GM23338 (cell line): ENCODE data around the gene RNASET2. TPM values are rescaled to one million over a fixed set of nuclear protein-coding genes. Genes with fewer than 3 reads are reported as not detected.

Source experiments
- ATAC-seq: fragments of 200-7000 bp; cut with Tn5 transposase; 3 replicates; pipeline ENCODE4 v1.9.1; 2020
- DNase-seq: peaks from one replicate; pipeline ENCODE4 v3.0.0-alpha.2; 2015; ENCODE audit warnings: low spot score
- H2AFZ ChIP-seq: fragments of 200-600 bp; sonication (generic); 2 replicates; pipeline ENCODE4 v1.8.0; 2016; ENCODE audit warnings: antibody characterized with exemption, mild to moderate bottlenecking, moderate library complexity
- H3F3A ChIP-seq: fragments of 200-600 bp; sonication (generic); replicated peaks from 2 replicates; pipeline ENCODE4 v1.8.0; 2017; ENCODE audit warnings: antibody characterized with exemption, mixed run types, low read depth
- H3K27ac ChIP-seq: fragments of 200-600 bp; sonication (generic); 2 replicates; pipeline ENCODE4 v1.6.1; 2016; ENCODE audit warnings: low read depth
- H3K27me3 ChIP-seq: fragments of 200-600 bp; sonication (generic); 2 replicates; pipeline ENCODE4 v1.8.0; 2016; ENCODE audit warnings: mild to moderate bottlenecking, mixed run types, moderate library complexity; ENCODE audit not compliant: insufficient read depth
- H3K36me3 ChIP-seq: fragments of 200-600 bp; sonication (generic); 2 replicates; pipeline ENCODE4 v1.8.0; 2016; ENCODE audit warnings: mild to moderate bottlenecking; ENCODE audit not compliant: insufficient read depth
- H3K4me1 ChIP-seq: fragments of 200-600 bp; sonication (generic); 2 replicates; pipeline ENCODE4 v1.8.0; 2016; ENCODE audit warnings: mild to moderate bottlenecking, moderate library complexity; ENCODE audit not compliant: insufficient read depth
- H3K4me2 ChIP-seq: fragments of 200-600 bp; sonication (generic); 2 replicates; pipeline ENCODE4 v1.7.1; 2017; ENCODE audit warnings: mixed run types
- H3K4me3 ChIP-seq: fragments of 200-600 bp; sonication (generic); 2 replicates; pipeline ENCODE4 v1.6.1; 2016; ENCODE audit warnings: mixed run types
- H3K79me2 ChIP-seq: fragments of 200-600 bp; sonication (generic); replicated peaks from 2 replicates; pipeline ENCODE4 v1.8.0; 2017; ENCODE audit warnings: mild to moderate bottlenecking; ENCODE audit not compliant: insufficient read depth
- H3K9me2 ChIP-seq: fragments of 200-600 bp; sonication (generic); 2 replicates; pipeline ENCODE4 v1.8.0; 2017; ENCODE audit not compliant: insufficient read depth
- H4K20me1 ChIP-seq: fragments of 200-600 bp; sonication (generic); replicated peaks from 2 replicates; pipeline ENCODE4 v1.8.0; 2017; ENCODE audit warnings: mild to moderate bottlenecking; ENCODE audit not compliant: insufficient read depth
- H3K27ac Mint-ChIP-seq: 2 replicates; pipeline ENCODE4 v1.8.0; 2020; ENCODE audit warnings: inconsistent platforms, mild to moderate bottlenecking, moderate library complexity, mixed read lengths
- H3K27me3 Mint-ChIP-seq: 3 replicates; pipeline ENCODE4 v1.8.0; 2022; ENCODE audit warnings: low read depth, mild to moderate bottlenecking, moderate library complexity, mixed read lengths, inconsistent platforms; ENCODE audit not compliant: insufficient read depth, poor library complexity
- H3K36me3 Mint-ChIP-seq: 3 replicates; pipeline ENCODE4 v1.8.0; 2021; ENCODE audit warnings: low read depth, mild to moderate bottlenecking, inconsistent platforms, moderate library complexity, mixed read lengths
- H3K4me1 Mint-ChIP-seq: 3 replicates; pipeline ENCODE4 v1.8.0; 2020; ENCODE audit warnings: mild to moderate bottlenecking, inconsistent platforms, mixed read lengths
- H3K4me3 Mint-ChIP-seq: 3 replicates; pipeline ENCODE4 v1.8.0; 2021; ENCODE audit warnings: moderate library complexity, mild to moderate bottlenecking, inconsistent platforms, mixed read lengths
- H3K9me3 Mint-ChIP-seq: 3 replicates; pipeline ENCODE4 v1.8.0; 2020; ENCODE audit warnings: moderate library complexity, mild to moderate bottlenecking, inconsistent platforms, mixed read lengths
- CREB1 ChIP-seq: fragments of 250-450 bp; sonication (Bioruptor Pico); IDR thresholded peaks from 2 replicates; pipeline ENCODE4 v1.5.0; 2020; ENCODE audit warnings: low read depth, mild to moderate bottlenecking, moderate library complexity
- CTCF ChIP-seq, 2 experiments: fragments of 200-600 bp in 1 of 2; sonication (generic) in 1 of 2; conservative IDR thresholded peaks; 2 replicates each; pipeline versions ENCODE4 v1.5.1 to v1.6.1; 2016 to 2017; ENCODE audit warnings: antibody characterized with exemption in 2 of 2, low read depth in 2 of 2, mild to moderate bottlenecking in 2 of 2, moderate library complexity in 1 of 2
- ETS1 ChIP-seq: IDR thresholded peaks from 2 replicates; pipeline ENCODE4 v1.6.1; 2016; ENCODE audit warnings: antibody characterized with exemption
- JUNB ChIP-seq: IDR thresholded peaks from one replicate; pipeline ENCODE4 v1.6.1; 2016; ENCODE audit warnings: antibody characterized with exemption; ENCODE audit not compliant: unreplicated experiment
- NANOG ChIP-seq: IDR thresholded peaks from 2 replicates; pipeline ENCODE4 v1.6.1; 2016; ENCODE audit warnings: antibody characterized with exemption, borderline replicate concordance
- POLR2AphosphoS5 ChIP-seq: IDR thresholded peaks from 2 replicates; pipeline ENCODE4 v1.6.1; 2016; ENCODE audit warnings: antibody characterized with exemption, low read depth
- REST ChIP-seq: IDR thresholded peaks from one replicate; pipeline ENCODE4 v1.6.1; 2018; ENCODE audit warnings: antibody characterized with exemption; ENCODE audit not compliant: unreplicated experiment
- ZNF114 ChIP-seq: fragments of 250-450 bp; sonication (Bioruptor Pico); IDR thresholded peaks from 2 replicates; pipeline ENCODE4 v1.5.0; 2020; ENCODE audit warnings: mild to moderate bottlenecking, moderate library complexity
- ZNF331 ChIP-seq: fragments of 250-450 bp; sonication (Bioruptor Pico); IDR thresholded peaks from 2 replicates; pipeline ENCODE4 v1.5.0; 2020; ENCODE audit warnings: low read depth, mild to moderate bottlenecking, moderate library complexity
- ZNF462 ChIP-seq: fragments of 250-450 bp; sonication (Bioruptor Pico); IDR thresholded peaks from 2 replicates; pipeline ENCODE4 v1.5.0; 2020; ENCODE audit warnings: mild to moderate bottlenecking, moderate library complexity
- polyA plus RNA-seq: library from polyadenylated mRNA; unstranded; fragments of >200 nt; fragmentation: Nextera tagmentation; extraction: Ambion mirVana; gene quantifications from 2 replicates; pipeline ENCODE4 v1.2.1, GENCODE V29; 2016
- total RNA-seq: library from RNA; depleted of rRNA; stranded (reverse); fragments of >200 nt; shearing (Covaris generic); gene quantifications from 2 replicates; pipeline ENCODE4 v1.2.3, GENCODE V29; 2014

RNASET2 gene
- total and polyA plus RNA-seq, 2 experiments from 2014 or later, result 40.5 to 62.8 TPM

- H3K36me3 Mint-ChIP-seq, result no peaks in the 10 kb centered on the region; the same call in 2 of the 3 replicates
- H3K27ac Mint-ChIP-seq, result no peak overlapping the region
- peaks cover 3% of the 10 kb centered on the region; the same call in 1 of the 3 replicates for H3K4me1 Mint-ChIP-seq
- H3K4me1 ChIP-seq, result no peaks in the 10 kb centered on the region
- no peaks in the 10 kb centered on the region for H3K9me3 Mint-ChIP-seq
- no peak overlapping the region for H3K4me3 Mint-ChIP-seq
- DNase-seq, result no peak
- no peak overlapping the region for H3K27ac ChIP-seq
- no peaks in the 10 kb centered on the region for H3K27me3 ChIP-seq
- H3K4me2 ChIP-seq, result no peak overlapping the region
- no peaks in the 10 kb centered on the region for H3K36me3 ChIP-seq
- TF ChIP-seq REST (no peak), ZNF462 (no peak), ZNF114 (CRISPR knock-in tag) (no peak), ETS1 (no peak), POLR2AphosphoS5 (no peak), CREB1 (CRISPR knock-in tag) (no peak), JUNB (no peak), NANOG (no peak), ZNF331 (CRISPR knock-in tag) (no peak), CTCF (conservative IDR thresholded peaks at IDR 0.05; ENCODE audit: low read depth in 2 of 2) (no peak)
- peaks cover 3% of the 10 kb centered on the region for H3K27me3 Mint-ChIP-seq
- H3K79me2 ChIP-seq, result no peaks in the 10 kb centered on the region
- H3K9me2 ChIP-seq, result no peaks in the 10 kb centered on the region
- H3K4me3 ChIP-seq, result no peak overlapping the region
- peaks cover 7% of the 10 kb centered on the region; the same call in 1 of the 2 replicates for H3F3A ChIP-seq
- H2AFZ ChIP-seq, result no peak overlapping the region
- no peaks in the 10 kb centered on the region for H4K20me1 ChIP-seq
- no peak for ATAC-seq
These were observed 25.9 kb downstream of the RNASET2 start for GRCh38 chr6:166930354-166930891.
